Kidney (tissue), 14 donors: ENCODE results near the gene SERPINI1. TPM values are rescaled to one million over a fixed set of nuclear protein-coding genes. Genes with fewer than 3 reads are reported as not detected.
A peak's percentile ranks its signal among the peaks of the same experiment; 100 is the strongest.

Experiments
- DNase-seq, 5 donors: peaks; one replicate each; pipeline ENCODE4 v3.0.0-alpha.2; 2013 to 2020
- FAIRE-seq: peaks from 2 replicates; lab custom pipeline; 2012; peaks lifted over from hg19 to GRCh38; lab: Jason Lieb, UNC
- H3K27ac ChIP-seq, 2 donors: one replicate each; pipeline ENCODE4 v1.7.0; 2013; ENCODE audit warnings: low read depth in 2 of 2, low read length in 2 of 2, inconsistent platforms in 1 of 2
- H3K27me3 ChIP-seq: one replicate; pipeline ENCODE4 v1.7.1; 2013; ENCODE audit warnings: low read length, inconsistent platforms; ENCODE audit not compliant: control insufficient read depth, insufficient read depth
- H3K36me3 ChIP-seq, 3 donors: one replicate each; pipeline versions ENCODE4 v1.7.0 to v1.7.1; 2013; ENCODE audit warnings: low read length in 3 of 3, control low read depth in 1 of 3, inconsistent platforms in 1 of 3; ENCODE audit not compliant: insufficient read depth in 3 of 3, control insufficient read depth in 2 of 3
- H3K4me1 ChIP-seq, 3 donors: one replicate each; pipeline versions ENCODE4 v1.7.0 to v1.7.1; 2013; ENCODE audit warnings: low read length in 3 of 3, inconsistent platforms in 1 of 3, low read depth in 1 of 3; ENCODE audit not compliant: control insufficient read depth in 2 of 3, insufficient read depth in 2 of 3
- H3K4me3 ChIP-seq, 3 donors: one replicate each; pipeline versions ENCODE4 v1.7.0 to v1.8.1; 2013; ENCODE audit warnings: low read length in 3 of 3, control low read depth in 1 of 3, inconsistent platforms in 1 of 3
- H3K9ac ChIP-seq, 3 donors: one replicate each; pipeline versions ENCODE4 v1.7.0 to v1.7.1; 2013; ENCODE audit warnings: low read length in 3 of 3, control low read depth in 1 of 3, inconsistent platforms in 1 of 3
- H3K9me3 ChIP-seq, 3 donors: one replicate each; pipeline versions ENCODE4 v1.7.0 to v1.7.1; 2013; ENCODE audit warnings: low read length in 3 of 3, control low read depth in 1 of 3, inconsistent platforms in 1 of 3; ENCODE audit not compliant: control insufficient read depth in 2 of 3, insufficient read depth in 1 of 3
- CTCF ChIP-seq: IDR thresholded peaks from 3 replicates; pipeline ENCODE4 v1.5.1; 2012; ENCODE audit warnings: mild to moderate bottlenecking, moderate library complexity, borderline replicate concordance; ENCODE audit not compliant: insufficient read depth; ENCODE audit errors: extremely low read depth
- intact Hi-C: fragments of 100-400 bp; cut with DNase I; formaldehyde crosslinking; loops from one replicate; pipeline ENCODE4 v1.11.1; 2022
- polyA plus RNA-seq: library from polyadenylated mRNA; stranded (reverse); fragments of 350-450 nt; fragmentation: Illumina TruSeq; extraction: RNeasy Lipid Tissue Mini Kit (QIAGEN cat#74804); gene quantifications from one replicate; pipeline ENCODE4 v1.2.3, GENCODE V29; 2014; ENCODE audit warnings: low read depth, low replicate concordance; ENCODE audit not compliant: insufficient read depth
- total RNA-seq: library from RNA; stranded (reverse); fragmentation: NEBNext Ultra II Directional; extraction: Animal tissue kit (Norgen Biotek cat#: 25700); gene quantifications from one replicate; pipeline ENCODE4 v1.2.1, GENCODE V29; 2021
- donor health status: control.
- donor health status: control.
- donor health status: control.
- donor health status: control.
- donor health status: control.
- donor health status: DM: yes; HTN: yes; CAD: no.
- donor health status: Normal renal cell carcinoma (clear cell type).

SERPINI1 gene
- total and polyA plus RNA-seq, 2 donors from 2014 or later = 9.5 to 35.3 TPM

- Histone ChIP-seq H3K27ac (no peak overlapping the region), H3K27me3 (no peaks in the 10 kb centered on the region), H3K36me3 (no peaks in the 10 kb centered on the region), H3K4me3 (no peak overlapping the region), H3K9ac (no peak overlapping the region), H3K4me1 (peaks cover 0 to 6% (median 0%) of the 10 kb centered on the region in 3 donors), H3K9me3 (no peaks in the 10 kb centered on the region)
- FAIRE-seq (no peak), DNase-seq (peak in 1 of 5 donors; percentile 8)
- intact Hi-C loops = no loop called here
- no peak for TF ChIP-seq CTCF
Observed at GRCh38 chr3:167862104-167862730, 126.7 kb downstream of the SERPINI1 start.

GRCh38 chr3:167863811-167864551 is 128.5 kb downstream of the SERPINI1 start:
- FAIRE-seq = no peak
- no peaks in the 10 kb centered on the region for H3K27me3 ChIP-seq

GRCh38 chr3:167864552-167864874 is 129.0 kb downstream of the SERPINI1 start:
- H3K9ac ChIP-seq = no peak overlapping the region
- peaks cover 0 to 6% (median 0%) of the 10 kb centered on the region in 3 donors for H3K4me1 ChIP-seq
- DNase-seq (peak in 2 of 5 donors; percentile 26 to 69), FAIRE-seq (peak; percentile 44)
- H3K27ac ChIP-seq = peak overlapping the region; percentile 48 to 63
- no peaks in the 10 kb centered on the region for H3K9me3 ChIP-seq
- no peaks in the 10 kb centered on the region for H3K27me3 ChIP-seq
- TF ChIP-seq CTCF = no peak
- no peaks in the 10 kb centered on the region for H3K36me3 ChIP-seq
- H3K4me3 ChIP-seq = no peak overlapping the region
- intact Hi-C loops = no loop called here

More at GRCh38 chr3:167863811-167864551, 128.5 kb downstream of the SERPINI1 start:
- Histone ChIP-seq H3K36me3 (no peaks in the 10 kb centered on the region), H3K4me1 (peaks cover 0 to 6% (median 0%) of the 10 kb centered on the region in 3 donors), H3K4me3 (no peak overlapping the region), H3K9ac (no peak overlapping the region), H3K9me3 (no peaks in the 10 kb centered on the region), H3K27ac (peak overlapping the region; percentile 48 to 63)
- intact Hi-C loops = no loop called here
- no peak for TF ChIP-seq CTCF
- no peak for DNase-seq
